Heart left ventricle (tissue), 13 donors: ENCODE data around the gene ZSCAN32.

ENCODE experiments used
- CTCF ChIP-seq, 12 donors: fragments of 200-600 bp; sonication (generic) in 4 of 12; IDR thresholded peaks; one replicate each; pipeline versions ENCODE4 v1.5.0 to v1.8.0; 2018 to 2022; ENCODE audit warnings: antibody characterized with exemption in 12 of 12, mild to moderate bottlenecking in 5 of 12
- POLR2A ChIP-seq, 2 donors: fragments of 450-650 bp; IDR thresholded peaks; one replicate each; pipeline ENCODE4 v1.6.1; 2017; ENCODE audit warnings: antibody characterized with exemption in 2 of 2, mild to moderate bottlenecking in 2 of 2, moderate library complexity in 2 of 2
- donor health status: ischemic (EF 13 %, LVEDD 7.1; RV severe dilation, severe dysfunction).
- donor health status: DM: no; HTN: yes; CAD: no.
- donor health status: DM: no; HTN: no; CAD: no.
- donor health status: ischemic (EF 25% LVEDD 6.9; RV normal size, moderate dysfunction).
- donor health status: ischemic (EF 25% LVEDD 5.7; RV mildly dilated, moderate dysfunction).
- donor health status: ischemic (EF 35%, LVEDD 5.7; RV mildly dilated, moderate dysfunction).
- donor health status: nonischemic (EF 11% LVEDD 7.7; RV severe dilation, severe dysfunction).
- donor health status: DM: yes; HTN: yes; CAD: no.
- donor health status: PGD.
- donor health status: ischemic (EF 29% LVEDD 5.4; RV normal size, mild dysfunction).
- donor health status: nonischemic (EF 23%, LVEDD 6.1; RV moderate dilation, normal function).

- no peak for TF ChIP-seq CTCF (IDR thresholded peaks at IDR 0.05)
- no peak for TF ChIP-seq POLR2A (IDR thresholded peaks at IDR 0.05)
These were observed 41.9 kb downstream of the ZSCAN32 start for GRCh38 chr16:3358871-3359270.
